Measurements from ENCODE around the gene NOS2. TPM values are rescaled to one million over a fixed set of nuclear protein-coding genes. Genes with fewer than 3 reads are reported as not detected.

Gene NOS2
- total RNA-seq, 1 experiment from 2014 or later = 1.4 TPM

GRCh38 chr17:27788919-27789318 is 11.4 kb downstream of the NOS2 start (continued):
- TF ChIP-seq ZBTB43 (CRISPR knock-in tag; IDR thresholded peaks at IDR 0.05) (no peak), KAT7 (CRISPR knock-in tag; IDR thresholded peaks at IDR 0.05; ENCODE audit: borderline replicate concordance) (no peak), AR (CRISPR knock-in tag; IDR thresholded peaks at IDR 0.05) (no peak), RELA (CRISPR knock-in tag; IDR thresholded peaks at IDR 0.05; ENCODE audit: borderline replicate concordance) (no peak), PREB (CRISPR knock-in tag; IDR thresholded peaks at IDR 0.05; ENCODE audit: borderline replicate concordance) (no peak), SMAD3 (CRISPR knock-in tag; IDR thresholded peaks at IDR 0.05; ENCODE audit: borderline replicate concordance) (no peak), NFATC4 (CRISPR knock-in tag; IDR thresholded peaks at IDR 0.05) (no peak), AFF4 (CRISPR knock-in tag; IDR thresholded peaks at IDR 0.05; ENCODE audit: borderline replicate concordance) (no peak), NR3C1 (CRISPR knock-in tag; conservative IDR thresholded peaks at IDR 0.05; ENCODE audit: low read depth) (no peak)

GRCh38 chr17:27783440-27784350 is 16.6 kb downstream of the NOS2 start:
- DNase-seq (ENCODE audit: low spot score) = no peak
- CTCF ChIA-PET = interaction anchor here (0.9 to 2.2 kb wide), 4 partner anchors 24 to 129 kb away, joined by 3 to 11 read pairs (median 6); no protein-coding TSS in a partner anchor
- no peaks in the 10 kb centered on the region for H3K9me3 Mint-ChIP-seq

More at GRCh38 chr17:27783440-27784350, 16.6 kb downstream of the NOS2 start:
- POLR2A ChIA-PET = no interaction called here
- no peaks in the 10 kb centered on the region for H3K36me3 Mint-ChIP-seq
- H3K4me1 Mint-ChIP-seq = peaks cover 14% of the 10 kb centered on the region
- no peaks in the 10 kb centered on the region; the same call in 1 of the 2 replicates for H3K27me3 Mint-ChIP-seq (ENCODE audit: low read depth)
- no peak overlapping the region for H3K4me3 Mint-ChIP-seq
- TF ChIP-seq ZNF317 (CRISPR knock-in tag; IDR thresholded peaks at IDR 0.05; ENCODE audit: borderline replicate concordance, low read depth) = no peak
- TF ChIP-seq ZBTB21 (CRISPR knock-in tag; IDR thresholded peaks at IDR 0.05; ENCODE audit: borderline replicate concordance) = no peak
- no peak for TF ChIP-seq USF1 (CRISPR knock-in tag; IDR thresholded peaks at IDR 0.05)
- no peak for TF ChIP-seq AFF4 (CRISPR knock-in tag; IDR thresholded peaks at IDR 0.05; ENCODE audit: borderline replicate concordance)
- TF ChIP-seq ZNF263 (CRISPR knock-in tag; IDR thresholded peaks at IDR 0.05; ENCODE audit: low read depth) = no peak
- no peak for TF ChIP-seq MLX (CRISPR knock-in tag; IDR thresholded peaks at IDR 0.05)
- no peak for TF ChIP-seq ETV6 (CRISPR knock-in tag; IDR thresholded peaks at IDR 0.05)
- ATAC-seq = no peak
- peak overlapping the region; percentile 82; the same call in 1 of the 2 replicates for H3K27ac Mint-ChIP-seq

Measured in WTC11 (cell line).